Brain microvascular endothelial cell (primary cell): Measurements from ENCODE around the gene SCARB1.
"Not testable (repeated sequence)": the region's sequence is repeated elsewhere in the genome, so short reads cannot be mapped to it uniquely, and the experiment has no call there.

Source experiments
- DNase-seq: peaks from one replicate; pipeline ENCODE4 v3.0.0-alpha.2; 2020
- H3K27ac ChIP-seq: fragments of 250-450 bp; sonication (Bioruptor Pico); 2 replicates; pipeline ENCODE4 v1.5.1; 2020; ENCODE audit warnings: mild to moderate bottlenecking, moderate library complexity
- H3K27me3 ChIP-seq: fragments of 250-450 bp; sonication (Bioruptor Pico); replicated peaks from 2 replicates; pipeline ENCODE4 v1.5.1; 2020; ENCODE audit warnings: mild to moderate bottlenecking
- H3K36me3 ChIP-seq: fragments of 250-450 bp; sonication (Bioruptor Pico); replicated peaks from 2 replicates; pipeline ENCODE4 v1.5.1; 2020; ENCODE audit warnings: mild to moderate bottlenecking
- H3K4me3 ChIP-seq: 2 replicates; pipeline ENCODE4 v1.5.1; 2011; ENCODE audit warnings: low read depth, mild to moderate bottlenecking, control low read depth, low read length, moderate library complexity
- in situ Hi-C: cut with HindIII; loops from 2 replicates; pipeline ENCODE4 v1.10.0; 2017; ENCODE audit warnings: low sequenced_read_pairs, low pct_ligation_motif_present
- TF ChIP-seq, protein P1 (sequence below): IDR thresholded peaks from 2 replicates; pipeline ENCODE4 v1.5.1; 2011; ENCODE audit warnings: low read depth, mild to moderate bottlenecking, moderate library complexity, low read length, control low read depth, inconsistent platforms; ENCODE audit errors: missing control alignments

SCARB1 gene

DNA sequence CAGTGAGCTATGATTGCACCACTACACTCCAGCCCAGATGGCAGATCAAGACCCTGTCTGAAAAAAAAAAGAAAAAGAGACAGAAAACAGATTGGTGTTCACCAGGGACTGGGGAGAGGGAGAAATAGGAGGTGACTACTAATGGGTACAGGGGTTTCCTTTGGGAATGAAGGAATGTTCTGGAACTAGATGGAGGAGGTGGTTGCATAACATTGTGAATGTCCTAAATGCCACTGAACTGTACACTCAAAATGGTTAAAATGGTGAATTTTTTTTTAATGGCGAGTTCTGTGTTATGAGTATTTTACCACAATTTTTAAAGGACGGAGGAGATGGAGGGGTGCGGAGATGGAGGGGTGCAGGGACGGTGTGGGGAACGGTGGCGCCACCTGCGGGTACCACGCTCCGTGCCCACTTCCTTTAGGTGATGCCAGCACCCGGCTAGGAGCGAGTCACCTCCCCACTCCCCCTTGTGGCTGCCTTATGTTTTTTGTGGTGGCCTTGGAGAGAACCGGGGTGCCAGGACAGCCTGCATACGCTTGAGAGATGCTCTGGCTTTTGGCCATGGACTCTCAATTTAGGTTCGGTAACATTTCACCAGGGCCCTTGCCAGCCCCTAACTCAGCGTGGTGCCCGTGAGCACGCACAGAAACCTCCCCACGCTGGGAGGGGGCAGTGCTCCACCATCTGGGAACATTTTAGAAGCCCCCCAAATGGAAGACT is 34.7 kb upstream of the SCARB1 start:
- Histone ChIP-seq H3K27me3 (no peaks in the 10 kb centered on the region), H3K27ac (no peak overlapping the region), H3K36me3 (no peaks in the 10 kb centered on the region), H3K4me3 (no peak overlapping the region)
- in situ Hi-C loops = no loop called here
- DNase-seq = no peak
- TF ChIP-seq, protein P1, sequence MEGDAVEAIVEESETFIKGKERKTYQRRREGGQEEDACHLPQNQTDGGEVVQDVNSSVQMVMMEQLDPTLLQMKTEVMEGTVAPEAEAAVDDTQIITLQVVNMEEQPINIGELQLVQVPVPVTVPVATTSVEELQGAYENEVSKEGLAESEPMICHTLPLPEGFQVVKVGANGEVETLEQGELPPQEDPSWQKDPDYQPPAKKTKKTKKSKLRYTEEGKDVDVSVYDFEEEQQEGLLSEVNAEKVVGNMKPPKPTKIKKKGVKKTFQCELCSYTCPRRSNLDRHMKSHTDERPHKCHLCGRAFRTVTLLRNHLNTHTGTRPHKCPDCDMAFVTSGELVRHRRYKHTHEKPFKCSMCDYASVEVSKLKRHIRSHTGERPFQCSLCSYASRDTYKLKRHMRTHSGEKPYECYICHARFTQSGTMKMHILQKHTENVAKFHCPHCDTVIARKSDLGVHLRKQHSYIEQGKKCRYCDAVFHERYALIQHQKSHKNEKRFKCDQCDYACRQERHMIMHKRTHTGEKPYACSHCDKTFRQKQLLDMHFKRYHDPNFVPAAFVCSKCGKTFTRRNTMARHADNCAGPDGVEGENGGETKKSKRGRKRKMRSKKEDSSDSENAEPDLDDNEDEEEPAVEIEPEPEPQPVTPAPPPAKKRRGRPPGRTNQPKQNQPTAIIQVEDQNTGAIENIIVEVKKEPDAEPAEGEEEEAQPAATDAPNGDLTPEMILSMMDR = peak; percentile 71

DNA sequence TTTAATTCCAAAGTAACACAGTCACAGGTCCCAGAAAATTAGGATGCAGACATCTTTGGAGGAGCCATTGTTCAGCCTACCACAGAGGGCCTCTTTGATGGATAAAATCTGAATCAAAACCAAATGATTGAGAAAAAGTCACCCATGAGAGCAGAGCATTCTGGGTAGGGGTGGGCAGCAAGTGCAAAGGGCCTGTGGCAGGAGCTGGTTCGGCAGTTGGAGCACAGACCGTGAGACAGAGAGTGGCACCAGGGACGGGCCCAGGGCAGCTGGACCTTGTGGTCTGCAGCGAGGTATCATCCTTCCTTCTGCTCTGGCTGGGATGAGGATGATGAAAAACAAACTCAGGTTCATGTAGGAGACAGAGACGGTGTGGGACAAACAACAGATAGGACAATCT is 32.8 kb upstream of the SCARB1 start:
- H3K27me3 ChIP-seq = no peaks in the 10 kb centered on the region
- no peak overlapping the region for H3K27ac ChIP-seq
- in situ Hi-C loops = no loop called here
- TF ChIP-seq, protein P1 = no peak
- no peaks in the 10 kb centered on the region for H3K36me3 ChIP-seq
- H3K4me3 ChIP-seq = no peak overlapping the region
- no peak for DNase-seq

DNA sequence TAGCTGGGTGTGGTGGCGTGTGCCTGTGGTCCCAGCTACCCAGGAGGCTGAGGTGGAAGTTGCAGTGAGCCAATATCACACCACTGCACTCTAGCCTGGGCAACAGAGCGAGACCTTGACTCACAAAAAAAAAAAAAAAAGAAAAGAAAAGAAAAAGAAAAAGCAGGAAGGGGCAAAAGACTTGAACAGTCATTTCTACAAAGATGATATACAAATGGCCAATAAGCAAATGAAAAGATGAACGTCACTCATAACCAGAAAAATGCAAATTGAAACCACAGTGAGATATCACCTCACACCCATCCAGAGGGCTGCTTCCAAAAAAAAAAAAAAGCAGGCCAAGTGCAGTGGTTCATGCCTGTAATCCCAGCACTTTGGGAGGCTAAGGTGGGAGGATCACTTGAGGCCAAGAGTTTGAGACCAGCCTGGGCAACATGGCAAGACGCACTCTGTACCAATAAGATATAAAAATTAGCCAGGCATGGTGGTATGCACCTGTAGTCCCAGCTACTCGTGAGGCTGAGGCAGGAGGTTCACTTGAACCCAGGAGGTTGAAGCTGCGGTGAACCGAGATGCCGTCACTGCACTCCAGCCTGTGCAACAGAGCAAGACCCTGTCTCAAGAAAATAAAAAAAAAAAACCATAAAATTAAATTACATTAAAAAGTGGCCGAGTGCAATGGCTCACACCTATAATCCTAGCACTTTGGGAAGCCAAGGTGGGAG is 30.3 kb upstream of the SCARB1 start:
- TF ChIP-seq, protein P1 = no peak
- Histone ChIP-seq H3K27me3 (no peaks in the 10 kb centered on the region), H3K4me3 (no peak overlapping the region), H3K36me3 (no peaks in the 10 kb centered on the region), H3K27ac (no peak overlapping the region)
- in situ Hi-C loops = no loop called here
- no peak for DNase-seq

DNA sequence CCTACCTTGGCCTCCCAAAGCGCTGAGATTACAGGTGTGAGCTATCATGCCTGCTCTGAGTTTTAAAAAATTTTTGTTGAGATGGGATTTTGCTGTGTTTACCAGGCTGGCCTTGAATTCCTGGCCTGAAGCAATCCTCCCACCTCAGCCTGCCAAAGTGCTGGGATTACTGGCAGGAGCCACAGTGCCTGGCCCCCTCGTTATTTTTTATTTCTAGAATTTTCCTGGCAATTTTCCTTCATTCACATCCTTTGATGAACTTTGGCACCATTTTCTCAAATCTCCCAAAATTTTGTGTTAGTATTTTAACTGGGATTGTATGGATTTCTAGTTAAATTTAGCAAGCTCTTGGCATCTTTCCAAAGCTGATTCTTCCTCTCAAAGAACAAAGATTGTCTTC is 24.6 kb upstream of the SCARB1 start:
- TF ChIP-seq, protein P1 = no peak
- Histone ChIP-seq H3K27me3 (no peaks in the 10 kb centered on the region), H3K36me3 (no peaks in the 10 kb centered on the region), H3K27ac (no peak overlapping the region), H3K4me3 (no peak overlapping the region)
- in situ Hi-C loops = no loop called here
- DNase-seq = no peak

DNA sequence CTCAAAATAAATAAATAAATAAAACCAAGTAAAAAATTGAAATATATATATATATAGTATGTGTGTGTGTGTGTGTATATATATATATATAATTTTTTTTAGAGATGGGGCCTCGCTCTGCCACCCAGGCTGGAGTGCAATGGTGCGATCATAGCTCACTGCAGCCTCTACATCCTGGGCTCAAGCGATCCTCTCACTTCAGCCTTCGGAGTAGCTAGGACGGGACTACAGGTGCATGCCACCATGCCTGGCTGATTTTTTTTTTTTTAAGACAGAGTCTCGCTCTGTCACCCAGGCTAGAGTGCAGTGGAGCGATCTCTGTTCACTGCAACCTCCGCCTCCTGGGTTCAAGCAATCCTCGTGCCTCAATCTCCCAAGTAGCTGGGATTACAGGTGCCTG is 24.1 kb upstream of the SCARB1 start:
- H3K27ac ChIP-seq, H3K27me3 ChIP-seq, in situ Hi-C loops, H3K4me3 ChIP-seq, DNase-seq, H3K36me3 ChIP-seq: not testable (repeated sequence)

DNA sequence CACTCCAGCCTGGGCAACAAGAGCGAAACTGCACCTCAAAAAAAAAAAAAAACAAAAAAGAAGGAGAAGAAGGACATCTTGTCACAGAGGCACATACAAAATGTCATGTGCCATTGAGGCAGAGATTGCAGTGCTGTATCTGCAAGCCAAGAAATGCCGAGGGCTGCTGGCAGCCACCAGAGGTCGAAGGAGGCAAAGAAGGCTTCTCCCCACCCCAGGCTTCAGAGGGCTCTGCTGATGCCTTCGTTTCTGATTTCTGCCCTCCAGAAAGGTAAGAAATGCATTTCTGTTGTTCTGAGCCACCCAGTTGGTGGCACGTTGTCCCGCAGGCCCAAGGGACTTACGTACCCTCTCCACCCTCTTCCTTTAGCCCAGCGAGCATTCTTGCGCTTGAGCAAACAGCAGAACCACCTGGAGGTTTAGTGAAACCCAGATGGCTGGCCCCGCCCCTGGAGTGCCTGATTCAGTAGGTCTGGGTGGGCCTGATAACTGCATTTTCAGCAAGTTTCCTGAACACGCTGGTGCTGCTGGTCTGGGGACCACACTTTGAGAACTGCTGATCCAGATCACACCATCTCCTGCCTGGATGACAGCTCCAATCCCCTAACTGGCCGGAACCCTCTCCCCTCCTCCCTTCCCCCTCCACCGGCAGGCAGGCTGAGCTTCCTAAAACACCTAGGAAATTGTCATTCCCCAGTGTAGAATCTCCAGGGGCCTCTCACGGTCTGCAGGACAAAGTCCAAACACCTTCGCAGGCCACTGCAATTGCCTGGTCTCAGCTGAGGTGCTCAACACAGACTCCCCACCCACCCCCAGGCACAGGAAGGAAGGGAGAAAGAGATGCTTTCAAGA is 21.1 kb upstream of the SCARB1 start:
- Histone ChIP-seq H3K27ac (no peak overlapping the region), H3K36me3 (no peaks in the 10 kb centered on the region), H3K4me3 (no peak overlapping the region), H3K27me3 (no peaks in the 10 kb centered on the region)
- no peak for DNase-seq
- in situ Hi-C loops = no loop called here
- TF ChIP-seq, protein P1 = no peak
